Stimulated activated naive CD8-positive, alpha-beta T cell treated with anti-CD3 and anti-CD28 coated beads, Interleukin-15, Interleukin-2, amounts not matched to agents 100 U/mL and 50 U/mL, for 24 hours (primary cell): ENCODE measurements around the gene OR13C3.
"Not testable (repeated sequence)": the region's sequence is repeated elsewhere in the genome, so short reads cannot be mapped to it uniquely, and the experiment has no call there.

Experiments used
- ATAC-seq: fragments of 150-1000 bp; cut with Tn5 transposase; one replicate; pipeline ENCODE4 v1.10.0; 2021
- DNase-seq: peaks from one replicate; pipeline ENCODE4 v3.0.0; 2021

Gene OR13C3

DNA sequence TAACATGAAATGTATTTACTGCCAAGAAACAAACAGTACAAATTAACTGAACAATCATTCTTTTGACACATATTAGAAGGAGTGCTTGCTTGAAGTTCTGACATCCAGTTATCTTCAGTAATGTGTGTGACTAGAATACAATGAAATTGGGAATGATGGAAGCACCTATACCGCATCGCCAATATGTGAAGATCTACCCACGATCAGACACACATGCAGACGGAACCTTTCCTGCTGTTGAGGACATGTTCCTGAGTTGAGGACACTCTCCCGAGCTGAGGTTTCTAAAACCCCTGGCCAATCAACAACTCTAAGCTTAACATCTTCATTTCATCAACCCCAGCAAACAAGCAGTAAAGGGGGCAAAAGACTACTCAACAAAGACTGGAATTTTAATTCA is at the start of gene OR13C3:
Gene OR13C3 (minus strand): TSS at position 101 of the 400 bp plus-strand sequence. CDS start 133 bp downstream, outside the sequence.
- no peak for ATAC-seq
- DNase-seq = no peak

DNA sequence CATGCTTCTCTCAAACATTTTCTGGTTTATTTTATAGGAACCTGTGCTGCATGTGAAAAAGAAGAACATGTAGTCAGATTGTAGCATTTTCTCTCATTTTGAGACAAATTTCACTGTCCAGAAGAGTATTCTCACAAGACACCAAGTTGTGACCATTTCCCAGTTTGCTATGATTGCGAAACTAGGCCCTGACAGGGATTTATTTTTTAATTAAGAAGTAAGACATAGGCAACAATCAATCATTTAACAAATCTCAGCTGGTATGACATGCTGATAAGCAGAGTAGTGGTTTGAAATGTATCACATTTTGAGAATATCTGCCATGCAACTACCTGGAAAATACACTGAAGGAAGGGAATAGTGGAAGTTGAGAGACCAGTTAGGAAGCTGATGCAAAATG is 43.9 kb upstream of the OR13C3 start:
- DNase-seq = no peak
- no peak for ATAC-seq

DNA sequence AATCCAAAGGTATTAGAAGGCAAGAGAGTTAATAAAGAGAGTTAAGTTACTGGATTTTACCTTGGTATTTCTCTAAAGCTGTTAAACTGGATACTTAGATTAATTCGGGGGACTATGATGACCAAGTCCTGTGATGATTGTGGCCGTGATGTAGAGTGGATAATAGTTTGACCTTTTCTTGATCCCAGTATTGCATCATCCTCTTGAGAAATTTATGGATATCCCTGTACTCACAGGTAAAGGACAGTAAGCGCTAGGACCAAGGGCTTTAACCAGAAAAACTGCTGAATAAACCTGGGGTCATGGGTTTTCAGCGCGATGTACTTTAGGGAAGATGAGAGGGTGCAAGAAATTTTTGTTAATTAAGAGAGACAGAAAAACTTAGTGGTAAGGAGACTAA is 40.6 kb upstream of the OR13C3 start:
- DNase-seq = no peak
- no peak for ATAC-seq

DNA sequence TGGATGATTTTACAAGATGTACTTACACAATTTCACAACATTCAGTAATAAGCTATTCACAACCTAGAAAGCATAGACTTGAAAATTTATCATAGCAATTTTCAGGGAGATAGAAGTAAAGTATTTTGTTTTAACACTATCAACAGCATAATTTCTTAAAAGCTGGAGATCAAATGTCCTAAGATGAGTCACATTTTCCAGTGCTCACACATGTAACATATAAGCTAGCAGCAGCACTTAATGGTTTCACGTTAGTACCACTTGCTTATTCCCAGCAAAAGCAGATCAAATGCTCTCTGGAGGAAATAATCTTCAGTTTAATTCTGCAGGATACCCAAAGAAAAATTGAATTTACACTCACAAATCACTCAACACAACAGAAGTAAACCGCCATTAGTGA is 38.8 kb upstream of the OR13C3 start:
- DNase-seq = no peak

DNA sequence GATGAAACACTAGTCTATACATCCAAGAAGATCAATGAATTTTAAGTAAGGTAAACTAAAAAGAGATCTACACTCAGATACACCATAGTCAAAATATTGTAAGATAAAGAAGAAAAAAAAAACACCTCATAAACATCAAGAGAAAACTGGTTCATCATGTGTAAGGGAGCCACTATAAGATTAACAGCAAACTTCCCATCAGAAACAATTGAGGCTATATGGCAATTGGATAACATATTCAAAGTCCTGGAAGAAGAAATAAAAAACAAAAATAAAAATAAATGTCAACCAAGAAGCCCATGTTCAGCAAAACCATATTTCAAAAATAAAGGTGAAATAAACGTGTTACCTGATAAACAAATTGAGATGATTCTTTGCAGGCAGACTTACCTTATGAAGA is 36.0 kb upstream of the OR13C3 start:
- ATAC-seq (no peak), DNase-seq (no peak)

More for the DNA sequence above, 38.8 kb upstream of the OR13C3 start:
- ATAC-seq = no peak

DNA sequence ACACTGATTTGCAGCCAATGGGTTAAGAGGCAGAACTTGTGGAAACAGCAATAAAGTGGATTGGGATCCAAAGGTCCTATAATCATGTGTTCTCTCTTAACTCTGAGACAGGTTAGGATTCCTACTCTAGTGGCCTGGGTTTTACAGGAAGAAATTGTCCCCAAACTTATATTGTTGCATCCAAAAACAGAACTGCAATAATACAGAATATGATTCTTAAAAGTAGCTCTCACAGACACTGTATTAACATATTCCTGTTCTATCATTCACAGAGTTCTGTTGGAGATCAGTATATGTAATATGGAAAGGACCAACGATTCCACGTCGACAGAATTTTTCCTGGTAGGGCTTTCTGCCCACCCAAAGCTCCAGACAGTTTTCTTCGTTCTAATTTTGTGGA is 32.2 kb upstream of the OR13C3 start, which contains the start of gene OR13C8:
Gene OR13C8 (plus strand): TSS at position 301 of the 400 bp plus-strand sequence. CDS start 0 bp downstream, at position 301.
- ATAC-seq (no peak), DNase-seq (no peak)

DNA sequence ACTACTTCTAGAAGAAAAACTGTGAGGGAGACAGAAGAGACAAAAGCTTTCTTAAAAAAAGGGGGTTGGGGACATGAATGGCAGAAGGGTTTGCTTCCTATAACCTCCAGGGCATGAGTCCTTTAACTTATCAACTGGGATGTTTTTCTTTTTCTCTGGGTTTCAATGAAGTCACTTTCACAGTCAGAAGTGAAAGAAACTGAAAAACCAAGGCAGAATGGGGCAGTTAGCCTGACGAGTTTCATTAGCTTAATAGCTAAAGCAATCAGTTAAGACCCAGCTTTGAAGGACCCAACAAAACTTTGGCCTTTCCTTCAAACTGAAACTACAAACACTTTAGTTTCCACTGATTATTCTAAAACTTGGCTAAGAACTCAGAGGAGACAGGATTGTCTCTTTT is 27.7 kb upstream of the OR13C3 start:
- DNase-seq = no peak
- no peak for ATAC-seq

DNA sequence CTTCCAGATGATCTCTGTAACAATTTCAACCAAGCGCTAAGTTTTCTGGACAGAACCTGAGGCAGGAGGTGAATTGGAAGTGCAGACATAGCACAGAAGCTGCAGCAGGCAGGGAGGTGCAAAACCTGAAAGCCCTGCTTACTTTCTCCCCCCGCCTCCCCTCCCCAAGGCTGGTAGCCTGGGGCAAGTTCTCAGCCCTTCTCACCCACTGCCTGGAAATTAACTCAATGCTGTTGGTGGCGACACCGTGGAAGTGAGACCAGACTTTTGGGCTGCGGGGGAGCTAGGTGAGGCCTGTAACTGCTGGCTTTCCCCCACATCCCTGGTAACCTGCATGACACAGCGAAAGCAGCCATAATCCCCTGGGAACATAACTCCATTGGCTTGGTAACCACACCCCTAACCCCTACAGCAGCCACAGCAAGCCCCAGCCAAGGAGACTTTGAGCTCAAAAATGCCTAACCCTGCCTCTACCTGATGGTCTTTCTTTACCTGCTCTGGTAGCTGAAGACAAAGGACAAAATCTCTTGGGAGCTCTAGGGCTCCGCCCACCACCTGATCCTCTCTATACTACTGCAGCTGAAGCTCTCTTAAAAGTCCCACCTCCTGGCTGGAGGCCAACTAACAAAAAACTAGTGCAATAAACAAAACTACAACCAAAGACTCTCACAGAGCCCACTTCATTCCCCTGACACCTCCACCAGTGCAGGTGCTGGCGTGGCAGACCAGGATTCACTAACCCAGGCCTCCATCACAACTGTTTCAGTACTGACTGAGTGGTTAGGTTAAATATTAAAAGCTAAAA is 20.4 kb upstream of the OR13C3 start:
- DNase-seq (no peak), ATAC-seq (no peak)

DNA sequence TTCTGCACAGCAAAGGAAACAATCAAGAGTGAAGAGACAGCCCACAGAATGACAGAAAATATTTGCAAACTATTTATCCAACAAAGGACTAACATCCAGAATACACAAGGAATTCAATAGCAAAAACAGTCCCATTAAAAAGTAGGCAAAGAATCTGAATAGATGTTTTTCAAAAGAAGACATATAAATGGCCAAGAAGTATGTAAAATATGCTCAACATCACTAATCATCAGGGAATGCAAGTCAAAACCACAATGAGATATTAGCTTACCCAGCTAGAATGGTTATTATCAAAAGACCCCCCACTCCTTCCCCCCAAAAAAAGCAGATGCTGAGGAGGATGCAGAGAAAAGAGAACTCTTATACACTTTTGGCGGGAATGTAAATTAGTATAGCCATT is 18.9 kb upstream of the OR13C3 start:
- DNase-seq = no peak
- ATAC-seq = no peak

DNA sequence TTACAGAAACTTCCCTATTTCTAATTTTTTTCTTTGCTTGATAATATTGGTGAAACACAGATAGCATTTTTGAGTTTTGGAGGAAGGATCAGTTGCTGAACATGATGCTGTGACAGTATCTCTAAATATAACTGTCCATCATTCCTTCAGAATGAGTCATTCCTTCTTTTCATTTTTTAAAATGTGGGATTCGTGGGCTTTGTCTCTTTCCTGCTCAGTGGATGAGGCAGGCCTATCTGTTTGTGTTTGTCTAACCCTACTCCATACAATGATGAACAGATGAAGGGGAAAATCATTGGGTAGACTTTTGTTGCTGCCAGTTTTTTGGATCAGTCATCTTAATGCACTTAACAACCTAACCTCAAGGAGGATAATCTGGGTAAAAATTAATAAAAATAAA is 16.6 kb upstream of the OR13C3 start:
- no peak for DNase-seq
- no peak for ATAC-seq

DNA sequence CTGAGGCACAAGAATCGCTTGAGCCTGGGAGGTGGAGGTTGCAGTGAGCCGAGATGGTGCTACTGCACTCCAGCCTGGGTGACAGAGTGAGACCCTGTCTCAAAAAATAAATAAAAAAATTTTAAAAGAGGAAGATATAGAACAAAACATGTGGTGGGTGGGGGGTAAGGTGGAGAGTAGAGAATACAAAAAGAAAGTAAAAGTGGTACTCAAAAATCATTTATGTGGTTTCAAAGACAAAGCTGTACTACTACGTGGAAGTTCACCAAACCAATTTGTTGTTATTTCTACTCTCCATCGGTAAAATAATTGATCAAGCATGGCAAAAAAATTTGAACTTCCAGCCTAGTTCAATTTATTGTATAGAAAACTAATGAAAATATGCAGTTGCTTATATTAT is 8.0 kb upstream of the OR13C3 start:
- DNase-seq = no peak
- ATAC-seq = no peak

DNA sequence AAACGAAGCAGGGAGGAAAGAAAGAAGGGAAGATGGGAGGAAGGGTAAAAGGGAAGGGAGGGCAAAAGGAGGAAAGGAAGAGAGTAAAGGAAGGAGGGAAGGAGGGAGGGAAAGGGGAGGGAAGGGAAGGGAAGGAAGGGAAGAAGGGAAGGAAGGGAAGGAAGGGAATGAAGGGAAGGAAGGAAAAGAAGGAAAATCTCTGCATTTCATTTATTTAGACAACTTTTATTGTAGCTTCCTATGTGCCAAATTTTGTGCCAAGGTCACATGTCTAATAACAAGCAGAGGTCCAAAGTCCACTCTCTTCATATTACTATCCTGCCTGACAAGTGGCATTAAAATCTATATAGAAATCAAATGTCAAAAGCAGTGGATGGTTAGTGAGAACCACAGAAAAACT is 2.6 kb upstream of the OR13C3 start:
- ATAC-seq (no peak), DNase-seq (no peak)

DNA sequence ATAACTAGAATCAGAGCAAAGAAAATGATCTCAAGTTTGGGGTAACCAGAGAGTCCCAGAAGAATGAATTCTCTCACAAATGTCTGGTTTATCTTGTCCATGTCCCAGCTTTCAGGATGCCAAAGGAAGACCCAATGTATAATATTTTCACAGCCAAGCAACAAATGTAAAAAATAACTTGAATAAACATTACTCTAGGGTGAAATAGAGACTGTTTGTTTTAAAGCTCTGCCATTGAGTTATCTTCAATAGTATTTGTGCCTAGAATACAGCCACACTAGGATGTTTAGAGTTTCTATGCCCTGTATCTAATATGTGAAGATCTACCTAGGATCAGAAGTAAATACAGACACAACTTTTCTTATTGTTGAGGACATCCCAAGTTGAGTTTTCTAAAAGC is 9.5 kb downstream of the OR13C3 start, which contains the start of gene OR13C4:
Gene OR13C4 (minus strand): TSS at position 101 of the 400 bp plus-strand sequence. CDS start 0 bp downstream, at position 101.
- no peak for ATAC-seq
- no peak for DNase-seq

DNA sequence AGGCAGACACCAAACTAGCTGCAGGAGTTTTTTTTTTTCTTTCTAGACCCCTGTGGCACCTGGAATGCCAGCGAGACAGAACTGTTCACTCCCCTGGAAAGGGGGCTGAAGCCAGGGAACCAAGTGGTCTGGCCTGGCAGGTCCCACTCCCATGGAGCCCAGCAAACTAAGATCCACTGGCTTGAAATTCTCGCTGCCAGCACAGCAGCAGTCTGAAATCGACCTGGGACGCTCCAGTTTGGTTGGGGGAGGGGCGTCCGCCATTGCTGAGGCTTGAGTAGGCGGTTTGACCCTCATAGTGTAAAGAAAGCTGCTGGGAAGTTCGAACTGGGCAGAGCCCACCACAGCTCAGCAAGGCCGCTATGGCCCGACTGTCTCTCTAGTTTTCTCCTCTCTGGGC is 16.4 kb downstream of the OR13C3 start:
- DNase-seq, ATAC-seq: not testable (repeated sequence)

DNA sequence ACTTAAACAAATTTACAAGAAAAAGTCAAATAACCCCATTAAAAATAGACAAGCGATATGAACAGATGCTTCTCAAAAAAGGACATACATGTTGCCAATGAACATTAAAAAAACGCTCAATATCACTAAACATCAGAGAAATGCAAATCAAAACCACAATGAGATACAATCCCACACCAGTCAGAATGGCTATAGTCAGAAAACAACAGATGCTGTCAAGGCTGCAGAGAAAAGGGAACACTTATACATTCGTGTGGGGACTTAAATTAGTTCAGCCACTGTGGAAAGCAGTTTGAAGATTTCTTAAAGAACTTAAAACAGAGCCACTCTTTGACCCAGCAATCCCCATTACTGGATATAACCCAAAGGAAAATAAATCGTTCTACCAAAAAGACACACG is 21.8 kb downstream of the OR13C3 start:
- DNase-seq (no peak), ATAC-seq (no peak)

DNA sequence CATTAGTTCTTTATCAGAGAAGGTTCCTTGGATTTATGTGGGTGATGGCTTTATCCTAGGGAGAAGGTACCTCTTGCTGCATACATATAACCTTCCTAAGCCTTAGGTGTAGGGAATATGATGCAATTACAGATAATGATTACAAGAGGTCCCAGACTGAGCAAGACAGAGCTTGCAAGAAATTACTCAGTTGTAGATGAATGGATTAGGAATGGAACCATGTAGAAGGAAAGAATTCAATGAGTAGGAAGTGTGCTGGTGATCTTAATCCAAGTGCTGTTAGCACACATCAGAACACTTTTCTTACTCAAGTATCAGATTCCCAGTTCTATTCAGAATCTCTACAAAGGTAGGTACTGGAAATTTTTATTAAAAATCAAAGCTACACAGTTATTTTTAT is 30.1 kb downstream of the OR13C3 start:
- no peak for DNase-seq
- ATAC-seq = no peak

DNA sequence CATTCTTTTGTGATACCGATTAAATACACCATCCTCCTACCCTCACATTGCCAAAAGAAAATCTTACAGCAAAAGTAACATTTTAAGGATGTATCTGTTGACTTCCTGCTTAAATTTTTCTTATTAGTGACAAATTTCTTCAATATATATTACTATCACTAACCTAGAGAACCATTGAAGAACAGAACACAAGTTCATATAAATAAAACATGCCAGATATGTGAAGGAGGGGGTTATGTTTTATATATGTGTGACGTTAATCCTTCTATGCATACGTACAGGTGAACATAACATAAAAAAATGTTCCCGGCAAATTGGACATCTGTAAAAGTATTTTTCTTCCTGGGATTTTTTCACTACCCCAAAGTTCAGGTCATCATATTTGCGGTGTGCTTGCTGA is 32.7 kb downstream of the OR13C3 start, which contains the start of gene OR13F1:
Gene OR13F1 (plus strand): TSS at position 301 of the 400 bp plus-strand sequence. CDS start 0 bp downstream, at position 301.
- DNase-seq (no peak), ATAC-seq (no peak)

DNA sequence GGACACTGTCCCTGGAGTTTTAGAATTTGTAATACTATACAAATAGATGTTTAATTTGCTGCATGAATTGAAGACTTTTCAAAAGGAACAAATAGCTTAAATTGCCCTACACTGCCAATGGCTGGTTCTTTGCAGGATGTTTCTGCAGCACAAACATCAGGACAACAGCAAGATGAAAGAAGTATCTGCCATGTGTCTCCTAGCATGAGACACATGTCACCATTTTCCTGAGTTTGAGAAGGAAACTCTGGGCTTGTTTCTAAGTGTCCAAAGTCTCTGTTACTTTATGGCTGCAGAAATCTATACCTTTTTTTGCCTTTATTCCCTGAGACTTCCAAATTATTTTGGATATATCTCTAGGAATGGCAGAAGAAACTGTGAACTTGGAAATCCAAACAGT is 33.2 kb downstream of the OR13C3 start:
- DNase-seq = no peak
- no peak for ATAC-seq

DNA sequence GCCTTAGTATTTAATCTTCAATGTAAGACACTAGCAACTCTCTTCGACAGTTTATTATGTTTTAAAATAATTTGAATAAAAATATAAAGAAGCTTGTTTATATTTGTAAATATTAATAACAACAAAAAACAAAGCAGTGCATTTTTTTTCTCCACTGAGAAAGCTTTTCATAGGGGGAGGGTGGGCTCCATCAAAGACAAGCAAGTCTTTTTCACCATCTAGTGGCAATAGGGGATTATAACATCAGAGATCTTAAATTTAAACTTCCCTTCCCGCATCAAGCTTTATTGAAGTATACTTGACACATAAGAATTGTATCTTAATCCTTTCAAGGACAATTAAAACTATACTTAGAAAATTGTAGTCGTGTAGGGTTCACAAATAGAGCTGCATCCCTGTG is 41.8 kb downstream of the OR13C3 start:
- DNase-seq (no peak), ATAC-seq (no peak)
